MM.1S (cell line): ENCODE measurements around the gene RAD21L1.

Experiments used
- DNase-seq: peaks from one replicate; pipeline ENCODE4 v3.0.0-alpha.2; 2015
- H2AFZ ChIP-seq: fragments of 300-600 bp; sonication (generic); 2 replicates; pipeline ENCODE4 v1.6.0; 2016; ENCODE audit warnings: antibody characterized with exemption, low read length
- H3F3A ChIP-seq: fragments of 300-600 bp; sonication (generic); 2 replicates; pipeline ENCODE4 v1.6.1; 2016; ENCODE audit warnings: mild to moderate bottlenecking, antibody characterized with exemption, low read length, moderate library complexity, mixed read lengths; ENCODE audit not compliant: insufficient read depth
- H3K27ac ChIP-seq: fragments of 300-600 bp; sonication (generic); 2 replicates; pipeline ENCODE4 v1.5.1; 2016; ENCODE audit warnings: mild to moderate bottlenecking, low read length
- H3K27me3 ChIP-seq: fragments of 300-600 bp; sonication (generic); replicated peaks from 2 replicates; pipeline ENCODE4 v1.6.0; 2016; ENCODE audit warnings: low read length; ENCODE audit not compliant: insufficient read depth
- H3K36me3 ChIP-seq: fragments of 300-600 bp; sonication (generic); replicated peaks from 2 replicates; pipeline ENCODE4 v1.6.1; 2016; ENCODE audit warnings: mild to moderate bottlenecking, low read length, mixed read lengths; ENCODE audit not compliant: insufficient read depth
- H3K4me1 ChIP-seq: fragments of 300-600 bp; sonication (generic); 2 replicates; pipeline ENCODE4 v1.6.1; 2016; ENCODE audit warnings: low read length, mixed read lengths
- H3K4me2 ChIP-seq: fragments of 300-600 bp; sonication (generic); 2 replicates; pipeline ENCODE4 v1.6.0; 2016; ENCODE audit warnings: low read depth, low read length
- H3K4me3 ChIP-seq: fragments of 300-600 bp; sonication (generic); 2 replicates; pipeline ENCODE4 v1.5.1; 2016; ENCODE audit warnings: low read length, mixed read lengths
- H3K79me2 ChIP-seq: fragments of 300-600 bp; sonication (generic); 2 replicates; pipeline ENCODE4 v1.6.1; 2016; ENCODE audit warnings: mixed run types, low read length, mixed read lengths
- H3K9ac ChIP-seq: fragments of 300-600 bp; sonication (generic); 2 replicates; pipeline ENCODE4 v1.6.1; 2016; ENCODE audit warnings: low read length, mixed read lengths
- H3K9me2 ChIP-seq: fragments of 300-600 bp; sonication (generic); replicated peaks from 2 replicates; pipeline ENCODE4 v1.6.1; 2016; ENCODE audit warnings: mild to moderate bottlenecking, low read length, mixed read lengths; ENCODE audit not compliant: insufficient read depth
- H3K9me3 ChIP-seq: fragments of 300-600 bp; sonication (generic); replicated peaks from 2 replicates; pipeline ENCODE4 v1.6.1; 2016; ENCODE audit warnings: mild to moderate bottlenecking, low read length, mixed read lengths; ENCODE audit not compliant: insufficient read depth
- H4K20me1 ChIP-seq: fragments of 300-600 bp; sonication (generic); 2 replicates; pipeline ENCODE4 v1.6.1; 2016; ENCODE audit warnings: mild to moderate bottlenecking, low read length, moderate library complexity, mixed read lengths; ENCODE audit not compliant: insufficient read depth
- CTCF ChIP-seq: fragments of 300-600 bp; sonication (generic); IDR thresholded peaks from 2 replicates; pipeline ENCODE4 v1.5.1; 2016; ENCODE audit warnings: antibody characterized with exemption, low read length, mixed read lengths
- EZH2 ChIP-seq: fragments of 300-600 bp; sonication (generic); optimal IDR thresholded peaks from 2 replicates; pipeline ENCODE3; 2017; ENCODE audit warnings: low read depth, mild to moderate bottlenecking, antibody characterized with exemption, low read length, mixed read lengths
- EZH2phosphoT487 ChIP-seq: fragments of 300-600 bp; sonication (generic); IDR thresholded peaks from 2 replicates; pipeline ENCODE4 v1.6.1; 2018; ENCODE audit warnings: antibody characterized with exemption, low read length

The RAD21L1 gene

GRCh38 chr20:1255675-1256074 is 29.8 kb downstream of the RAD21L1 start:
- no peak for TF ChIP-seq EZH2phosphoT487
- TF ChIP-seq EZH2: no peak
- TF ChIP-seq CTCF: no peak
- H3K4me1 ChIP-seq: no peaks in the 10 kb centered on the region
- H2AFZ ChIP-seq: no peak overlapping the region
- H3K9me2 ChIP-seq: no peaks in the 10 kb centered on the region
- H3K27me3 ChIP-seq: no peaks in the 10 kb centered on the region; the same call in 1 of the 2 replicates
- H3K4me2 ChIP-seq: no peak overlapping the region
- no peak overlapping the region for H3K27ac ChIP-seq
- no peaks in the 10 kb centered on the region for H3K9me3 ChIP-seq
- no peaks in the 10 kb centered on the region for H3K79me2 ChIP-seq
- DNase-seq: no peak
- no peaks in the 10 kb centered on the region for H3F3A ChIP-seq
- no peaks in the 10 kb centered on the region for H4K20me1 ChIP-seq
- H3K36me3 ChIP-seq: no peaks in the 10 kb centered on the region
- H3K9ac ChIP-seq: no peak overlapping the region
- H3K4me3 ChIP-seq: no peak overlapping the region

GRCh38 chr20:1263853-1264252 is 38.0 kb downstream of the RAD21L1 start:
- no peaks in the 10 kb centered on the region for H3K36me3 ChIP-seq
- no peak overlapping the region for H3K9ac ChIP-seq
- no peak overlapping the region for H3K4me3 ChIP-seq
- no peaks in the 10 kb centered on the region for H3K79me2 ChIP-seq
- no peak overlapping the region for H3K27ac ChIP-seq
- no peak overlapping the region for H3K4me2 ChIP-seq
- no peak for TF ChIP-seq CTCF
- TF ChIP-seq EZH2: no peak
- TF ChIP-seq EZH2phosphoT487: no peak
- no peak for DNase-seq
- peaks cover 7% of the 10 kb centered on the region for H3K4me1 ChIP-seq
- no peaks in the 10 kb centered on the region for H3F3A ChIP-seq
- no peaks in the 10 kb centered on the region for H3K9me2 ChIP-seq
- H2AFZ ChIP-seq: no peak overlapping the region
- H3K27me3 ChIP-seq: no peaks in the 10 kb centered on the region
- no peaks in the 10 kb centered on the region for H4K20me1 ChIP-seq
- H3K9me3 ChIP-seq: no peaks in the 10 kb centered on the region

DNA sequence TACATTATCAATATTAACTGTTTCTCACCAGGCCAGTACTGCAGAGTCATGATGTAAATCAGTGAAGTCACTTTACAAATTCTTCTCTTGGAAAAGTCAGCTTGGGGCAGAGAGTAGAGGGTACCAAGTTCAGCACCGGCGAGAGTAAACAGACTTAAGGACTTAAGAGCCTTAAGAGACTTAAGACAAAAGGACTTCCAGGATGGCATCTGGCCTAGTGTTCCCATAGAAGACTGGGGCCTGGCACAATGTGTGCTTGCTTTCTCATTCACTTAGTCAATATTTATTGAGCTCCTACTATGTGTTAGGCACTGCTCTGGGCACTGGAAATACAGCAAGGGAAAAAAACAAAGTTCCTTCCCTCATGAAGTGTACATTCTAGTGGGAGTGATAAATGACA is 38.9 kb downstream of the RAD21L1 start:
- no peak for DNase-seq
- H3K36me3 ChIP-seq: no peaks in the 10 kb centered on the region
- H4K20me1 ChIP-seq: no peaks in the 10 kb centered on the region
- H3K27me3 ChIP-seq: no peaks in the 10 kb centered on the region
- H3K79me2 ChIP-seq: no peaks in the 10 kb centered on the region
- H3F3A ChIP-seq: no peaks in the 10 kb centered on the region
- H3K9me2 ChIP-seq: no peaks in the 10 kb centered on the region
- H3K27ac ChIP-seq: no peak overlapping the region
- H3K4me2 ChIP-seq: no peak overlapping the region
- TF ChIP-seq EZH2 (no peak), CTCF (no peak), EZH2phosphoT487 (no peak)
- no peak overlapping the region for H3K4me3 ChIP-seq
- no peaks in the 10 kb centered on the region for H3K9me3 ChIP-seq
- H2AFZ ChIP-seq: no peak overlapping the region
- H3K4me1 ChIP-seq: peaks cover 7% of the 10 kb centered on the region
- no peak overlapping the region for H3K9ac ChIP-seq
